GM12878 (cell line): Measurements from ENCODE around the gene TUT1. TPM values are rescaled to one million over a fixed set of nuclear protein-coding genes. Genes with fewer than 3 reads are reported as not detected.

Experiments
- ATAC-seq: fragments of 200-7000 bp; cut with Tn5 transposase; 3 replicates; pipeline ENCODE4 v1.9.1; 2020; ENCODE audit warnings: mild to moderate bottlenecking, moderate library complexity
- BruUV-seq: library from RNA; stranded (reverse); fragments of 400-500 nt; replicated peaks from 2 replicates; lab custom pipeline; 2021; lab: Mats Ljungman, UMichigan
- CTCF ChIA-PET: fragments of 300-600 bp; sonication (Branson Sonifier 250); formaldehyde crosslinking; extraction: SDS; loops from one replicate; lab custom pipeline; 2021; ENCODE audit warnings: inconsistent platforms; lab: Yijun Ruan, JAX
- POLR2A ChIA-PET: fragments of 350-600 bp; formaldehyde crosslinking; extraction: SDS; loops from one replicate; lab custom pipeline; 2021; ENCODE audit warnings: inconsistent platforms; lab: Charles Lee
- RAD21 ChIA-PET: fragments of 300-600 bp; sonication (Branson Sonifier 250); formaldehyde crosslinking; loops from one replicate; lab custom pipeline; 2023; ENCODE audit warnings: antibody characterized with exemption; ENCODE audit not compliant: unreplicated experiment; lab: Charles Lee
- SMC1A ChIA-PET: fragments of 300-600 bp; sonication (Branson Sonifier 250); formaldehyde crosslinking; loops from one replicate; lab custom pipeline; 2023; ENCODE audit not compliant: unreplicated experiment, uncharacterized antibody; lab: Charles Lee
- DNase-seq: peaks from one replicate; pipeline ENCODE4 v3.0.0-alpha.2; 2011; ENCODE audit warnings: low read depth, low spot score
- FAIRE-seq: peaks from 3 replicates; lab custom pipeline; 2011; peaks lifted over from hg19 to GRCh38; lab: Jason Lieb, UNC
- H2AFZ ChIP-seq: 2 replicates; pipeline ENCODE4 v1.6.0; 2011; ENCODE audit warnings: low read depth, low read length, control low read depth; ENCODE audit not compliant: control insufficient read depth
- H3K27ac ChIP-seq: 2 replicates; pipeline ENCODE4 v1.5.1; 2011; ENCODE audit warnings: control low read depth; ENCODE audit not compliant: control insufficient read depth, insufficient read depth
- H3K27me3 ChIP-seq, 2 experiments: replicated peaks in 1 of 2; 2 replicates each; pipeline versions ENCODE4 v1.6.0 to v1.6.1; 2011; ENCODE audit warnings: low read length in 1 of 2; ENCODE audit not compliant: control insufficient read depth in 2 of 2, insufficient read depth in 2 of 2
- H3K36me3 ChIP-seq, 2 experiments: 2 replicates each; pipeline ENCODE4 v1.5.1; 2011; ENCODE audit warnings: low read length in 1 of 2; ENCODE audit not compliant: control insufficient read depth in 2 of 2, insufficient read depth in 2 of 2
- H3K4me1 ChIP-seq: 2 replicates; pipeline ENCODE4 v1.6.1; 2011; ENCODE audit warnings: mild to moderate bottlenecking, low read length, moderate library complexity, mixed read lengths; ENCODE audit not compliant: control insufficient read depth, insufficient read depth
- H3K4me2 ChIP-seq: 2 replicates; pipeline ENCODE4 v1.6.0; 2011; ENCODE audit warnings: control low read depth; ENCODE audit not compliant: control insufficient read depth, insufficient read depth
- H3K4me3 ChIP-seq: fragments of 200-600 bp; sonication (generic); 2 replicates; pipeline ENCODE4 v1.5.1; 2016
- H3K79me2 ChIP-seq: 2 replicates; pipeline ENCODE4 v1.6.0; 2011; ENCODE audit warnings: low read length; ENCODE audit not compliant: control insufficient read depth, insufficient read depth
- H3K9ac ChIP-seq: 2 replicates; pipeline ENCODE4 v1.8.0; 2011; ENCODE audit warnings: low read length, control low read depth, mixed read lengths; ENCODE audit not compliant: control insufficient read depth, insufficient read depth
- H3K9me3 ChIP-seq: replicated peaks from 3 replicates; pipeline ENCODE4 v1.5.1; 2011; ENCODE audit warnings: mild to moderate bottlenecking, low read length; ENCODE audit not compliant: control insufficient read depth, insufficient read depth
- H4K20me1 ChIP-seq: 2 replicates; pipeline ENCODE4 v1.6.0; 2011; ENCODE audit not compliant: control insufficient read depth, insufficient read depth
- EP300 ChIP-seq, 2 experiments: fragments of 150-350 bp in 1 of 2; IDR thresholded peaks; 2 replicates each; pipeline ENCODE4 v1.6.1; 2011 to 2012; ENCODE audit warnings: low read depth in 2 of 2, low read length in 2 of 2, borderline replicate concordance in 1 of 2, improper control_type of control experiment in 1 of 2, inconsistent platforms in 1 of 2; ENCODE audit not compliant: control insufficient read depth in 1 of 2
- ESRRA ChIP-seq: IDR thresholded peaks from 2 replicates; pipeline ENCODE4 v1.6.1; 2012; ENCODE audit warnings: mild to moderate bottlenecking, low read length, improper control_type of control experiment
- GABPA ChIP-seq: IDR thresholded peaks from 2 replicates; pipeline ENCODE4 v1.6.1; 2014; ENCODE audit warnings: antibody characterized with exemption, low read depth, mild to moderate bottlenecking, inconsistent platforms
- HCFC1 ChIP-seq: fragments of 150-350 bp; IDR thresholded peaks from 2 replicates; pipeline ENCODE4 v1.6.1; 2014; ENCODE audit warnings: low read length
- MAX ChIP-seq: IDR thresholded peaks from 2 replicates; pipeline ENCODE4 v1.6.1; 2012; ENCODE audit warnings: low read depth, low read length, improper control_type of control experiment
- MLLT1 ChIP-seq: fragments of 450-650 bp; IDR thresholded peaks from 2 replicates; pipeline ENCODE4 v1.6.1; 2016; ENCODE audit warnings: mild to moderate bottlenecking
- NR2C2 ChIP-seq: IDR thresholded peaks from 2 replicates; pipeline ENCODE4 v1.6.1; 2011; ENCODE audit warnings: borderline replicate concordance, low read depth; ENCODE audit not compliant: control insufficient read depth, insufficient read length
- NRF1 ChIP-seq: conservative IDR thresholded peaks from 2 replicates; pipeline ENCODE4 v1.6.1; 2011; ENCODE audit warnings: mild to moderate bottlenecking, low read depth, low read length, improper control_type of control experiment
- TBL1XR1 ChIP-seq: IDR thresholded peaks from 2 replicates; pipeline ENCODE4 v1.6.1; 2012; ENCODE audit warnings: low read depth, low read length, improper control_type of control experiment
- YY1 ChIP-seq: IDR thresholded peaks from 2 replicates; pipeline ENCODE4 v1.6.1; 2011; ENCODE audit warnings: low read depth, mild to moderate bottlenecking, low read length
- ZNF592 ChIP-seq: fragments of 450-650 bp; IDR thresholded peaks from 2 replicates; pipeline ENCODE4 v1.6.1; 2017; ENCODE audit warnings: mild to moderate bottlenecking, moderate library complexity
- WGBS: methylation state at CpG from one replicate; pipeline ENCODE4 v1.1.6; 2016; ENCODE audit warnings: low lambda C conversion rate; ENCODE audit not compliant: insufficient replicate concordance, insufficient coverage; ENCODE audit errors: missing lambda C conversion rate; 5-methylcytosine and 5-hydroxymethylcytosine counted together
- in situ Hi-C: fragments of 300-500 bp; cut with MboI; formaldehyde crosslinking; loops from 9 replicates; pipeline ENCODE4 v1.14.3; 2018; ENCODE audit warnings: mixed read lengths
- intact Hi-C: fragments of 100-400 bp; cut with micrococcal nuclease; formaldehyde crosslinking; loops from one replicate; pipeline ENCODE4 v1.14.2; 2022; ENCODE audit not compliant: unreplicated experiment
- polyA plus RNA-seq, 11 experiments: library from polyadenylated mRNA; depleted of rRNA in 4 of 11; unstranded in 6 of 11; stranded (reverse) in 5 of 11; fragments of >200 nt; fragmentation: Nextera tagmentation in 4 of 11; fragmentation: Illumina TruSeq in 1 of 11; extraction: Ambion mirVana in 4 of 11; extraction: Trizol in 1 of 11; gene quantifications; 1 replicate in 1 of 11; 2 replicates in 10 of 11; pipeline versions ENCODE4 v1.2.1 to v1.2.3, GENCODE V29; 2011 to 2016; ENCODE audit warnings: inconsistent platforms in 2 of 11, missing spikeins in 2 of 11, low read depth in 1 of 11
- total RNA-seq, 4 experiments: library from RNA; depleted of rRNA in 3 of 4; stranded (reverse); fragments of >200 nt in 3 of 4; fragmentation: Illumina TruSeq in 1 of 4; extraction: Trizol in 1 of 4; gene quantifications; 2 replicates each; pipeline versions ENCODE4 v1.2.1 to v1.2.3, GENCODE V29; 2013 to 2021

TUT1 gene
- total and polyA plus RNA-seq, 10 of the 15 experiments (the other 5 are each of a cell fraction or from before 2014, with no cell fraction given): 1.1 to 29.9 (median 16.2) TPM

GRCh38 chr11:62556108-62556874, 35.0 kb downstream of the TUT1 start:
- peak; percentile 74 for ATAC-seq
- H3K27ac ChIP-seq: peak overlapping the region; percentile 99
- DNase-seq: peak; percentile 88
- intact Hi-C loops (loop anchor here (2.0 kb wide), 1 partner anchor 15 kb away; no protein-coding TSS in a partner anchor), in situ Hi-C loops (loop anchor here (10.0 kb wide), 1 partner anchor 131 kb away; no protein-coding TSS in a partner anchor)
- peaks cover 88% of the 10 kb centered on the region for H3K4me1 ChIP-seq
- FAIRE-seq: peak; percentile 94
- CTCF ChIA-PET: interaction anchor here (0.7 to 7.5 kb wide), 18 partner anchors 9 to 285 kb away, joined by 3 to 246 read pairs (median 8); partner anchors contain the start of genes AHNAK and TUT1
- H3K27me3 ChIP-seq: no peaks in the 10 kb centered on the region
- SMC1A ChIA-PET: interaction anchor here (1.0 to 11.4 kb wide), 17 partner anchors 9 to 197 kb away, joined by 3 to 212 read pairs (median 7); partner anchors contain the start of genes AHNAK, C11orf98, CSKMT and EEF1G
- no TSS peak for BruUV-seq
- H3K9me3 ChIP-seq: no peaks in the 10 kb centered on the region
- H3K4me2 ChIP-seq: peak overlapping the region; percentile 86
- RAD21 ChIA-PET: interaction anchor here (0.9 to 13.9 kb wide), 17 partner anchors 9 to 285 kb away, joined by 3 to 313 read pairs (median 5); partner anchors contain the start of genes AHNAK, C11orf98, CSKMT and EEF1G
- H3K4me3 ChIP-seq: peak overlapping the region; percentile 42
- no peaks in the 10 kb centered on the region for H4K20me1 ChIP-seq
- H3K79me2 ChIP-seq: no peaks in the 10 kb centered on the region; the same call in 1 of the 2 replicates
- H3K36me3 ChIP-seq: peaks cover 11 to 12% of the 10 kb centered on the region in 2 experiments; a peak in 3 of 4 replicates
- 1% methylated on average over 14 of the region's 14 CpGs for WGBS
- peak overlapping the region; percentile 30; the same call in 1 of the 2 replicates for H2AFZ ChIP-seq
- POLR2A ChIA-PET: interaction anchor here (1.0 to 11.4 kb wide), 12 partner anchors 10 to 198 kb away, joined by 3 to 188 read pairs (median 8); partner anchors contain the start of genes AHNAK, B3GAT3, C11orf98 and CSKMT
- peak overlapping the region; percentile 82 for H3K9ac ChIP-seq
- TF ChIP-seq TBL1XR1 (no peak), MLLT1 (no peak), EP300 (IDR thresholded peaks at IDR 0.05; ENCODE audit: borderline replicate concordance in 1 of 2, control insufficient read depth in 1 of 2, low read depth in 2 of 2, low read length in 2 of 2) (peak in 1 of 2 experiments; percentile 11; a peak in 1 of 4 replicates), ESRRA (no peak), HCFC1 (no peak), NRF1 (no peak), GABPA (no peak), YY1 (no peak), MAX (peak; percentile 78), NR2C2 (no peak), ZNF592 (no peak)
